GM18907 (cell line): Measurements from ENCODE around the gene PTPRG.
A peak's percentile ranks its signal among the peaks of the same experiment; 100 is the strongest.
"Not testable (repeated sequence)": the region's sequence is repeated elsewhere in the genome, so short reads cannot be mapped to it uniquely, and the experiment has no call there.

ENCODE experiments used
- ATAC-seq: cut with Tn5 transposase; IDR thresholded peaks from one replicate; pipeline ENCODE4 v1.9.1; 2021; ENCODE audit warnings: mild to moderate bottlenecking, moderate library complexity; ENCODE audit not compliant: unreplicated experiment

PTPRG gene

GRCh38 chr3:61716693-61717092, 155.3 kb downstream of the PTPRG start:
- ATAC-seq = not testable (repeated sequence)

GRCh38 chr3:61718565-61718964, 157.2 kb downstream of the PTPRG start:
- no peak for ATAC-seq

- ATAC-seq = no peak
Observed at GRCh38 chr3:61719278-61719977, 158.1 kb downstream of the PTPRG start.

- no peak for ATAC-seq
Observed at GRCh38 chr3:61723038-61723437, 161.7 kb downstream of the PTPRG start.

GRCh38 chr3:61724183-61724582, 162.8 kb downstream of the PTPRG start:
- ATAC-seq = peak; percentile 88

- peak; percentile 22 for ATAC-seq
Observed at GRCh38 chr3:61724801-61725200, 163.4 kb downstream of the PTPRG start.

- ATAC-seq = peak; percentile 39
Observed at GRCh38 chr3:61725851-61726333, 164.5 kb downstream of the PTPRG start.

GRCh38 chr3:61727435-61727834, 166.1 kb downstream of the PTPRG start:
- no peak for ATAC-seq

GRCh38 chr3:61729038-61729634, 167.8 kb downstream of the PTPRG start:
- ATAC-seq = no peak

GRCh38 chr3:61730056-61730455, 168.7 kb downstream of the PTPRG start:
- no peak for ATAC-seq

- ATAC-seq = no peak
Observed at GRCh38 chr3:61730577-61731231, 169.3 kb downstream of the PTPRG start.

- no peak for ATAC-seq
Observed at GRCh38 chr3:61733000-61733399, 171.6 kb downstream of the PTPRG start.

GRCh38 chr3:61733876-61734275, 172.5 kb downstream of the PTPRG start:
- no peak for ATAC-seq

- no peak for ATAC-seq
Observed at GRCh38 chr3:61734749-61735686, 173.6 kb downstream of the PTPRG start.

- no peak for ATAC-seq
Observed at GRCh38 chr3:61736506-61736905, 175.1 kb downstream of the PTPRG start.

GRCh38 chr3:61739640-61740039, 178.3 kb downstream of the PTPRG start:
- no peak for ATAC-seq

- no peak for ATAC-seq
Observed at GRCh38 chr3:61740494-61740893, 179.1 kb downstream of the PTPRG start.

- ATAC-seq = no peak
Observed at GRCh38 chr3:61741551-61741950, 180.2 kb downstream of the PTPRG start.

GRCh38 chr3:61742006-61742405, 180.6 kb downstream of the PTPRG start:
- no peak for ATAC-seq

GRCh38 chr3:61743067-61743466, 181.7 kb downstream of the PTPRG start:
- no peak for ATAC-seq

- no peak for ATAC-seq
Observed at GRCh38 chr3:61743686-61744242, 182.4 kb downstream of the PTPRG start.
